ENCODE results near the gene MINK1.

- no peak for TF ChIP-seq CTCF (conservative IDR thresholded peaks at IDR 0.05)
- TF ChIP-seq EZH2 (IDR thresholded peaks at IDR 0.05; ENCODE audit: low read depth) = no peak
These were observed 25.3 kb upstream of the MINK1 start for GRCh38 chr17:4807605-4808377.

All from PC-9 (cell line).